ENCODE results near the gene ADORA2B.

The ADORA2B gene

GRCh38 chr17:15999141-15999973 is 54.4 kb downstream of the ADORA2B start, which contains the start of the genes TTC19 and ZSWIM7:
TSS of gene TTC19 (plus strand) at chr17:15999824. CDS start at chr17:15999849, 25 bp downstream.
TSS of gene ZSWIM7 (minus strand) at chr17:15999704. CDS start at chr17:15999594, 110 bp downstream.
- DNase-seq, result peak; percentile 98

- DNase-seq, result no peak
Measured at GRCh38 chr17:15999974-16000827, 55.3 kb downstream of the ADORA2B start.

- DNase-seq, result peak; percentile 22
Measured at GRCh38 chr17:16001226-16001897, 56.4 kb downstream of the ADORA2B start.

GRCh38 chr17:16002708-16003260 is 57.9 kb downstream of the ADORA2B start:
- no peak for DNase-seq

GRCh38 chr17:16003841-16004240 is 58.9 kb downstream of the ADORA2B start:
- no peak for DNase-seq

- no peak for DNase-seq
Measured at GRCh38 chr17:16005636-16006035, 60.7 kb downstream of the ADORA2B start.

- DNase-seq, result no peak
Measured at GRCh38 chr17:16007439-16007838, 62.5 kb downstream of the ADORA2B start.

- DNase-seq, result peak; percentile 81
Measured at GRCh38 chr17:16013943-16014407, 69.0 kb downstream of the ADORA2B start.

- DNase-seq, result no peak
Measured at GRCh38 chr17:16019347-16019746, 74.4 kb downstream of the ADORA2B start.

GRCh38 chr17:16023881-16024280 is 79.0 kb downstream of the ADORA2B start:
- DNase-seq, result no peak

- no peak for DNase-seq
Measured at GRCh38 chr17:16025202-16025601, 80.3 kb downstream of the ADORA2B start.

Measured in NCI-H226 (cell line).